ENCODE measurements around the gene SLC9A1. TPM values are rescaled to one million over a fixed set of nuclear protein-coding genes. Genes with fewer than 3 reads are reported as not detected.

The SLC9A1 gene
- total RNA-seq, 1 donor from 2014 or later: 1.8 TPM

DNA sequence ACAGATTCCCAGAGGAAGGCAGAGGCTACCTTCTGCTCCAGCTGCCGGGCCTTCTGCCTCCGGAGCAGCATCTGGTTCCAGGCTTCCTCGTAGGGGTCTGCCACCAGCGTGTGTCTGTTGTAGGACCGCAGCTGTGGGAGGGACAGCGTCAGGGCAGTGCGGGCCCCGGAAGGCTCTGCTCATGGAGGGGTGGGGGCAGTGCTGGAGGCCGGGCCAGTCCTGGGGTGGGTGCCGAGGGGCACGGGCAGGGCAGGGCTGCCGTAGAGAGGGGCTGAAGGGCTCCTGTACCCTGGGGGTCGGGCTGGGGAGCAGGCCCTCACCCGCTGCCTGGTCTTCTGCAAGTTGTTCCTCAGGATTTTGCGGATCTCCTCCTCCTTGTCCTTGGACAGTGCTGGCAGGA lies 53.2 kb downstream of the SLC9A1 start:
- no peaks in the 10 kb centered on the region for H3K36me3 ChIP-seq
- no peaks in the 10 kb centered on the region for H3K27me3 ChIP-seq
- no peak overlapping the region for H3K9ac ChIP-seq
- peaks cover 3% of the 10 kb centered on the region for H3F3A ChIP-seq (ENCODE audit: low read depth)
- TF ChIP-seq, protein P1, sequence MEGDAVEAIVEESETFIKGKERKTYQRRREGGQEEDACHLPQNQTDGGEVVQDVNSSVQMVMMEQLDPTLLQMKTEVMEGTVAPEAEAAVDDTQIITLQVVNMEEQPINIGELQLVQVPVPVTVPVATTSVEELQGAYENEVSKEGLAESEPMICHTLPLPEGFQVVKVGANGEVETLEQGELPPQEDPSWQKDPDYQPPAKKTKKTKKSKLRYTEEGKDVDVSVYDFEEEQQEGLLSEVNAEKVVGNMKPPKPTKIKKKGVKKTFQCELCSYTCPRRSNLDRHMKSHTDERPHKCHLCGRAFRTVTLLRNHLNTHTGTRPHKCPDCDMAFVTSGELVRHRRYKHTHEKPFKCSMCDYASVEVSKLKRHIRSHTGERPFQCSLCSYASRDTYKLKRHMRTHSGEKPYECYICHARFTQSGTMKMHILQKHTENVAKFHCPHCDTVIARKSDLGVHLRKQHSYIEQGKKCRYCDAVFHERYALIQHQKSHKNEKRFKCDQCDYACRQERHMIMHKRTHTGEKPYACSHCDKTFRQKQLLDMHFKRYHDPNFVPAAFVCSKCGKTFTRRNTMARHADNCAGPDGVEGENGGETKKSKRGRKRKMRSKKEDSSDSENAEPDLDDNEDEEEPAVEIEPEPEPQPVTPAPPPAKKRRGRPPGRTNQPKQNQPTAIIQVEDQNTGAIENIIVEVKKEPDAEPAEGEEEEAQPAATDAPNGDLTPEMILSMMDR (IDR thresholded peaks at IDR 0.05): no peak
- no peak for TF ChIP-seq EZH2phosphoT487 (IDR thresholded peaks at IDR 0.05)
- TF ChIP-seq EZH2 (IDR thresholded peaks at IDR 0.05): no peak
- no peak for DNase-seq (ENCODE audit: low spot score)
- no peak overlapping the region for H3K27ac ChIP-seq
- H3K27me3 Mint-ChIP-seq (ENCODE audit: insufficient read depth, low read depth): peaks cover 15% of the 10 kb centered on the region
- no peaks in the 10 kb centered on the region for H3K79me2 ChIP-seq (ENCODE audit: low read depth)
- no peaks in the 10 kb centered on the region for H3K9me3 ChIP-seq (ENCODE audit: low read depth)
- H3K4me3 Mint-ChIP-seq: no peak overlapping the region
- H3K36me3 Mint-ChIP-seq: no peaks in the 10 kb centered on the region
- no peak overlapping the region for H3K4me2 ChIP-seq
- H3K9me3 Mint-ChIP-seq: no peaks in the 10 kb centered on the region
- H4K20me1 ChIP-seq (ENCODE audit: low read depth): no peaks in the 10 kb centered on the region
- H3K4me3 ChIP-seq: no peak overlapping the region
- no peak overlapping the region for H3K27ac Mint-ChIP-seq
- peaks cover 39% of the 10 kb centered on the region for H3K4me1 Mint-ChIP-seq
- peaks cover 18% of the 10 kb centered on the region for H3K4me1 ChIP-seq
- no peak overlapping the region for H2AFZ ChIP-seq (replicated peaks)

DNA sequence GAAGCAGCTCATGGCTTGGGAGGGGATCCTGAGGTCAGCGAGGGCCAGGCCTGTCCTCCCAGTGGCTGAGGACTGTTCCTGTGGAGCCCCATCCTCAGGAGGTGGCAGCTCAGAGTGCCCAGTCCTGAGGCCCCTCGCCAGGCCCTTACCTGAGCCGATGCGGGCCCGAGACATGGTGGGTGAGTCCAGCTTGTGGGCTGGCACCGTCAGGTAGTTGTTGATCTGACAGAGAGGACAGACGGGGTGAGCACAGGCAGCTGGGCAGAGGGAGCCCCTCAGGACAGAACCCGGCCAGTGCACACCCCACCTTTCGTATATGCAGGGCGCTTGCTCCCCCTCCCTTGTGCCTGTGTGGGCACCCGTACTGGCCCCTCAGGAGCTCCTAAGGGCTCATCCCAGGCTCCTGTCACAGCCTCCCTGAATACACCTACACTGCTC lies 53.9 kb downstream of the SLC9A1 start:
- no peak overlapping the region for H3K4me3 Mint-ChIP-seq
- no peak for TF ChIP-seq EZH2phosphoT487 (IDR thresholded peaks at IDR 0.05)
- no peaks in the 10 kb centered on the region for H3K27me3 ChIP-seq
- H3K4me1 ChIP-seq: peaks cover 18% of the 10 kb centered on the region
- peaks cover 15% of the 10 kb centered on the region for H3K27me3 Mint-ChIP-seq (ENCODE audit: insufficient read depth, low read depth)
- no peaks in the 10 kb centered on the region for H4K20me1 ChIP-seq (ENCODE audit: low read depth)
- peaks cover 33% of the 10 kb centered on the region for H3K4me1 Mint-ChIP-seq
- H2AFZ ChIP-seq (replicated peaks): no peak overlapping the region
- no peak overlapping the region for H3K9ac ChIP-seq
- H3F3A ChIP-seq (ENCODE audit: low read depth): peaks cover 3% of the 10 kb centered on the region
- no peaks in the 10 kb centered on the region for H3K79me2 ChIP-seq (ENCODE audit: low read depth)
- no peaks in the 10 kb centered on the region for H3K36me3 Mint-ChIP-seq
- H3K4me2 ChIP-seq: no peak overlapping the region
- no peaks in the 10 kb centered on the region for H3K9me3 Mint-ChIP-seq
- no peaks in the 10 kb centered on the region for H3K36me3 ChIP-seq
- H3K9me3 ChIP-seq (ENCODE audit: low read depth): no peaks in the 10 kb centered on the region
- no peak overlapping the region for H3K4me3 ChIP-seq
- no peak for DNase-seq (ENCODE audit: low spot score)
- peak overlapping the region; percentile 69 for H3K27ac Mint-ChIP-seq
- H3K27ac ChIP-seq: no peak overlapping the region

- Histone ChIP-seq H3K9me3 (ENCODE audit: low read depth) (no peaks in the 10 kb centered on the region), H3K36me3 (no peaks in the 10 kb centered on the region), H3F3A (ENCODE audit: low read depth) (peaks cover 3% of the 10 kb centered on the region), H4K20me1 (ENCODE audit: low read depth) (no peaks in the 10 kb centered on the region), H3K4me2 (peak overlapping the region; percentile 39), H2AFZ (replicated peaks) (no peak overlapping the region), H3K27me3 (no peaks in the 10 kb centered on the region), H3K79me2 (ENCODE audit: low read depth) (no peaks in the 10 kb centered on the region), H3K27ac (no peak overlapping the region), H3K4me1 (peaks cover 18% of the 10 kb centered on the region), H3K4me3 (no peak overlapping the region), H3K9ac (no peak overlapping the region)
- Mint-ChIP-seq H3K27me3 (ENCODE audit: insufficient read depth, low read depth) (peaks cover 18% of the 10 kb centered on the region), H3K9me3 (no peaks in the 10 kb centered on the region), H3K4me1 (peaks cover 28% of the 10 kb centered on the region), H3K4me3 (no peak overlapping the region), H3K27ac (peak overlapping the region; percentile 78), H3K36me3 (no peaks in the 10 kb centered on the region)
- no peak for DNase-seq (ENCODE audit: low spot score)
- TF ChIP-seq EZH2phosphoT487 (IDR thresholded peaks at IDR 0.05): no peak
- TF ChIP-seq, protein P1 (IDR thresholded peaks at IDR 0.05): no peak
- TF ChIP-seq EZH2 (IDR thresholded peaks at IDR 0.05): no peak
These were observed 54.4 kb downstream of the SLC9A1 start for GRCh38 chr1:27100335-27101053.

Data from neural progenitor cell (in vitro differentiated cells).